HG02852 (cell line): ENCODE measurements around the gene PTPN1.
"Not testable (repeated sequence)": the region's sequence is repeated elsewhere in the genome, so short reads cannot be mapped to it uniquely, and the experiment has no call there.

Experiments
- ATAC-seq: cut with Tn5 transposase; IDR thresholded peaks from one replicate; pipeline ENCODE4 v1.9.1; 2021; ENCODE audit warnings: mild to moderate bottlenecking, moderate library complexity; ENCODE audit not compliant: unreplicated experiment

Gene PTPN1

GRCh38 chr20:50478162-50478990, 31.8 kb upstream of the PTPN1 start:
- no peak for ATAC-seq

GRCh38 chr20:50481741-50482140, 28.4 kb upstream of the PTPN1 start:
- no peak for ATAC-seq

- ATAC-seq = no peak
These were observed 27.7 kb upstream of the PTPN1 start for GRCh38 chr20:50482396-50482981.

- ATAC-seq = no peak
These were observed 25.8 kb upstream of the PTPN1 start for GRCh38 chr20:50484271-50484976.

GRCh38 chr20:50487397-50487796, 22.8 kb upstream of the PTPN1 start:
- ATAC-seq = no peak

- ATAC-seq = no peak
These were observed 21.9 kb upstream of the PTPN1 start for GRCh38 chr20:50488236-50488806.

- no peak for ATAC-seq
These were observed 19.0 kb upstream of the PTPN1 start for GRCh38 chr20:50491168-50491567.

- no peak for ATAC-seq
These were observed 18.1 kb upstream of the PTPN1 start for GRCh38 chr20:50491926-50492634.

- ATAC-seq = no peak
These were observed 16.3 kb upstream of the PTPN1 start for GRCh38 chr20:50493881-50494253.

- no peak for ATAC-seq
These were observed 15.8 kb upstream of the PTPN1 start for GRCh38 chr20:50494428-50494827.

GRCh38 chr20:50496773-50497385, 13.3 kb upstream of the PTPN1 start:
- ATAC-seq = no peak

GRCh38 chr20:50498071-50498776, 12.0 kb upstream of the PTPN1 start:
- no peak for ATAC-seq

GRCh38 chr20:50499938-50500337, 10.2 kb upstream of the PTPN1 start:
- ATAC-seq = no peak

- ATAC-seq = no peak
These were observed 8.0 kb upstream of the PTPN1 start for GRCh38 chr20:50501972-50502745.

- ATAC-seq = no peak
These were observed 5.9 kb upstream of the PTPN1 start for GRCh38 chr20:50504231-50504823.

- no peak for ATAC-seq
These were observed 4.0 kb upstream of the PTPN1 start for GRCh38 chr20:50506270-50506579.

GRCh38 chr20:50507745-50508144, 2.4 kb upstream of the PTPN1 start:
- not testable (repeated sequence) for ATAC-seq

GRCh38 chr20:50508171-50508755, 1.9 kb upstream of the PTPN1 start:
- ATAC-seq = no peak
